ENCODE results near the gene COL9A1. TPM values are rescaled to one million over a fixed set of nuclear protein-coding genes. Genes with fewer than 3 reads are reported as not detected.
A peak's percentile ranks its signal among the peaks of the same experiment; 100 is the strongest.

Gene COL9A1
- total RNA-seq, 1 experiment from 2014 or later: not detected

DNA sequence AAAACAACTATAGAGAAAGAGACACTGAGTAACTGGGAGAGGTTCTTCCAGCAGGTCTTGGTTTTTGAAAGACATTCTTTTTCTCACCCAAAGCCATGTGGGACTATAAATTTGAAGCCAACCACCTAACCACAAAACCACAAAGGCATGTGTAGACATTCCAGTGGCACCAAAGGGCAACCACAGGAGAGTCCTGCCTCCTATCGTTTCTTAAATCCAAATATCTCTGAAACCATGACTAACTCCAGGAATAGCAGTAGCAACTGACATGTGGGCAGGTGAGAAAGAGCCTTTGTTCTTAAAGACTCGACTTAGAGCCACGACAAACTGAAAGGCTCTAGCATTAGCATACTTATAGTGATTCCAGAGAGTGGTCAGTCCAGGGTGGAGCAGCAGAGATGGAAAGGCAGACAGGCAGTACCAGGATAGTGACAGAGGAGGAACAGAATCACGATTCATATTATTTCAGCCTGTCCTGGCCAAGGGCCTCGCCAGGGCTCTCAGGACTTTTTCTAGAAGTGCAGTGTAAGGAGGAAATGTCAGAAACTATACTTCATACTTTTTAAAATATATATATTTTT lies 9.4 kb upstream of the COL9A1 start:
- TF ChIP-seq SRF (IDR thresholded peaks at IDR 0.05; ENCODE audit: low read depth) (no peak), SP1 (IDR thresholded peaks at IDR 0.05; ENCODE audit: low read depth) (0 out of 2 replicates have a peak, but pooled peaks have one; percentile 10), POLR2A (IDR thresholded peaks at IDR 0.05; ENCODE audit: borderline replicate concordance, extremely low read depth, insufficient read depth, insufficient read length) (no peak), CBX3 (IDR thresholded peaks at IDR 0.05; ENCODE audit: low read depth) (peak; percentile 46; the same call in 1 of the 2 replicates), TCF7L2 (IDR thresholded peaks at IDR 0.05; ENCODE audit: borderline replicate concordance, extremely low read depth, insufficient read depth, insufficient read length) (no peak), SIN3A (IDR thresholded peaks at IDR 0.05; ENCODE audit: low read depth) (peak; percentile 70; the same call in 1 of the 2 replicates), JUND (IDR thresholded peaks at IDR 0.05) (0 out of 2 replicates have a peak, but pooled peaks have one; percentile 9)
- TF ChIP-seq, protein P1, sequence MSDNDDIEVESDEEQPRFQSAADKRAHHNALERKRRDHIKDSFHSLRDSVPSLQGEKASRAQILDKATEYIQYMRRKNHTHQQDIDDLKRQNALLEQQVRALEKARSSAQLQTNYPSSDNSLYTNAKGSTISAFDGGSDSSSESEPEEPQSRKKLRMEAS (IDR thresholded peaks at IDR 0.05): peak; percentile 78
- TF ChIP-seq, protein P2, sequence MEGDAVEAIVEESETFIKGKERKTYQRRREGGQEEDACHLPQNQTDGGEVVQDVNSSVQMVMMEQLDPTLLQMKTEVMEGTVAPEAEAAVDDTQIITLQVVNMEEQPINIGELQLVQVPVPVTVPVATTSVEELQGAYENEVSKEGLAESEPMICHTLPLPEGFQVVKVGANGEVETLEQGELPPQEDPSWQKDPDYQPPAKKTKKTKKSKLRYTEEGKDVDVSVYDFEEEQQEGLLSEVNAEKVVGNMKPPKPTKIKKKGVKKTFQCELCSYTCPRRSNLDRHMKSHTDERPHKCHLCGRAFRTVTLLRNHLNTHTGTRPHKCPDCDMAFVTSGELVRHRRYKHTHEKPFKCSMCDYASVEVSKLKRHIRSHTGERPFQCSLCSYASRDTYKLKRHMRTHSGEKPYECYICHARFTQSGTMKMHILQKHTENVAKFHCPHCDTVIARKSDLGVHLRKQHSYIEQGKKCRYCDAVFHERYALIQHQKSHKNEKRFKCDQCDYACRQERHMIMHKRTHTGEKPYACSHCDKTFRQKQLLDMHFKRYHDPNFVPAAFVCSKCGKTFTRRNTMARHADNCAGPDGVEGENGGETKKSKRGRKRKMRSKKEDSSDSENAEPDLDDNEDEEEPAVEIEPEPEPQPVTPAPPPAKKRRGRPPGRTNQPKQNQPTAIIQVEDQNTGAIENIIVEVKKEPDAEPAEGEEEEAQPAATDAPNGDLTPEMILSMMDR (IDR thresholded peaks at IDR 0.05 in 2 of 3, conservative IDR thresholded peaks at IDR 0.05 in 1 of 3; ENCODE audit: borderline replicate concordance in 1 of 3, insufficient read depth in 1 of 3, low read depth in 2 of 3, low read length in 2 of 3): 0 out of 6 replicates have a peak, but pooled peaks of 1 of the 3 experiments have one; percentile 3
- no peak overlapping the region for H3K9ac ChIP-seq (ENCODE audit: low read length)
- intact Hi-C loops (cut with micrococcal nuclease): loop anchor here (5.0 kb wide), 1 partner anchor 360 kb away; no protein-coding TSS in a partner anchor
- H4K20me1 ChIP-seq (ENCODE audit: insufficient read depth): peaks cover 6% of the 10 kb centered on the region; the same call in 1 of the 2 replicates
- H2AFZ ChIP-seq (ENCODE audit: low read depth, low read length, poor library complexity, severe bottlenecking): no peak overlapping the region
- POLR2A ChIA-PET: no interaction called here
- no peak overlapping the region for H3K4me3 ChIP-seq (replicated peaks in 1 of 2; ENCODE audit: low read depth in 1 of 2, low read length in 2 of 2)
- DNase-seq (ENCODE audit: low read depth, low spot score) (peak; percentile 70), ATAC-seq (peak; percentile 93)
- no peaks in the 10 kb centered on the region for H3K36me3 ChIP-seq (ENCODE audit: control insufficient read depth in 1 of 2, insufficient read depth in 2 of 2, low read length in 2 of 2)
- no peaks in the 10 kb centered on the region for H3K79me2 ChIP-seq (ENCODE audit: insufficient read depth, low read length)
- no peak overlapping the region for H3K27ac ChIP-seq (ENCODE audit: low read depth, low read length)
- CTCF ChIA-PET: interaction anchor here (4.3 kb wide), 1 partner anchor 57 kb away, joined by 72 read pairs; no protein-coding TSS in a partner anchor
- peaks cover 0 to 8% of the 10 kb centered on the region in 2 experiments; a peak in 2 of 4 replicates for H3K4me1 ChIP-seq (ENCODE audit: control insufficient read depth in 1 of 2, insufficient read depth in 2 of 2, low read length in 2 of 2)
- H3K4me2 ChIP-seq (ENCODE audit: low read length): no peak overlapping the region; the same call in 1 of the 2 replicates
- RAD21 ChIA-PET (ENCODE audit: low non-redundant PET in 1 of 2, low total read pairs in 2 of 2, uncharacterized antibody in 2 of 2, unreplicated experiment in 2 of 2): no interaction called here
- H3K27me3 ChIP-seq (ENCODE audit: insufficient read depth, low read length): peaks cover 76% of the 10 kb centered on the region
- no peaks in the 10 kb centered on the region for H3K9me3 ChIP-seq (ENCODE audit: control insufficient read depth in 1 of 2, insufficient read depth in 1 of 2, low read depth in 1 of 2, low read length in 2 of 2)
- BruUV-seq (replicated peaks): no TSS peak
- H3K9me2 ChIP-seq (ENCODE audit: insufficient read depth): no peaks in the 10 kb centered on the region

Data from HCT116 (cell line).